ENCODE measurements around the gene POU2F1. TPM values are rescaled to one million over a fixed set of nuclear protein-coding genes. Genes with fewer than 3 reads are reported as not detected.

The POU2F1 gene
- total and polyA plus RNA-seq, 12 donors: 3.2 to 52.5 (median 12.6) TPM

GRCh38 chr1:167263819-167264464 is 43.3 kb downstream of the POU2F1 start:
- H3K27me3 ChIP-seq: no peaks in the 10 kb centered on the region
- H3K27ac ChIP-seq: no peak overlapping the region
- intact Hi-C loops (cut with DNase I): loop anchor here (10.0 kb wide), 2 partner anchors 141 to 271 kb away; no protein-coding TSS in a partner anchor
- DNase-seq: no peak
- no peaks in the 10 kb centered on the region for H3K9me3 ChIP-seq (replicated peaks in 1 of 3)
- no peaks in the 10 kb centered on the region for H3K36me3 ChIP-seq (replicated peaks in 1 of 2)
- TF ChIP-seq CTCF (IDR thresholded peaks at IDR 0.05): no peak
- TF ChIP-seq POLR2A (IDR thresholded peaks at IDR 0.05): no peak
- H3K4me3 ChIP-seq: no peak overlapping the region
- peaks cover 5 to 51% of the 10 kb centered on the region in 2 donors for H3K4me1 ChIP-seq (replicated peaks in 1 of 2)

DNA sequence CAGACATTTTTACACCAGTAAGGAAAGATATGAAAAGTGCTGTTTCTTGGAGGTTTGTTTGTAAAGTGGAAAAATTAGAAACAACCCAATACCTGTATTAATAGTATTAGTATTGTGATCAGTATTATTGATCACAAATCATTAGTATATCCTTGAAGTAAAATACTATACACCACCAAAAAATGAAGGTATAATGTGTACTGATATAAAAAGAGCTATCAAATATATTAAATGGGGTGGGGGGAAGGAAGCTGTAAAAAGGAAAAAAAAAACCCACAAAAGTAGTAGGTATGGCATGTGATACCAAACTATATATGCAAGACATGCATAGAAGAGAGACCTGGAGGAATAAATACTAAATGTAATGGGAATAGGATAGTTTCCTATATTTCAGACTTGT is 46.3 kb downstream of the POU2F1 start:
- Histone ChIP-seq H3K9me3 (replicated peaks in 1 of 3) (no peaks in the 10 kb centered on the region), H3K4me3 (no peak overlapping the region), H3K36me3 (replicated peaks in 1 of 2) (no peaks in the 10 kb centered on the region), H3K4me1 (replicated peaks in 1 of 2) (peaks cover 5 to 49% of the 10 kb centered on the region in 2 donors), H3K27me3 (no peaks in the 10 kb centered on the region), H3K27ac (no peak overlapping the region)
- no peak for TF ChIP-seq CTCF (IDR thresholded peaks at IDR 0.05)
- no peak for TF ChIP-seq POLR2A (IDR thresholded peaks at IDR 0.05)
- intact Hi-C loops (cut with DNase I): loop anchor here (5.0 to 10.0 kb wide), 3 partner anchors 138 to 268 kb away; no protein-coding TSS in a partner anchor
- no peak for DNase-seq

DNA sequence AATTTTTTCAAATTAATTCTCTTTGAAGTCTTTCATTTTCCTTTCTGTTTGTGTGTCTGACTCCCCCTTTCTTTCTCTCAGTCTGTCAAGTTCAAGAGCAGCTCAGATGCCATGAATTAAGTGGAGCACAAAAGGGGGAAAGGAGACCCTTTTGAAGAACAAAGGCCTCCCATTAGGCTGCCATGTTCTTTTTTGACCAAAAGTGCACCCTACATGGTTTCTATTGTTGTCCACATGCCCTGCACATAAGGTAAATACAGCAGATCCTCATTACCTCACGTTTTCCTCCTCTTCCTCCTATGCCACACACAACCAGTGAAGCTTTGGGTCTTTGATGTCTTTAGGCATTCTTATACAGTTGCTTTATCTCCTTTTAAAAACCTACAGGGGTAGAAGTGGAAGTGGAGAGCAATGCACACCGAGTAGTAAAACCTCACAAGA is 47.7 kb downstream of the POU2F1 start:
- no peak overlapping the region for H3K27ac ChIP-seq
- intact Hi-C loops (cut with DNase I): loop anchor here (5.0 to 10.0 kb wide), 3 partner anchors 136 to 266 kb away; no protein-coding TSS in a partner anchor
- H3K27me3 ChIP-seq: no peaks in the 10 kb centered on the region
- 73 to 88% (median 77%) methylated on average over 2 of the region's 2 CpGs for WGBS, 4 donors
- H3K4me3 ChIP-seq: no peak overlapping the region
- no peaks in the 10 kb centered on the region for H3K36me3 ChIP-seq (replicated peaks in 1 of 2)
- H3K4me1 ChIP-seq (replicated peaks in 1 of 2): peaks cover 5 to 41% of the 10 kb centered on the region in 2 donors
- H3K9me3 ChIP-seq (replicated peaks in 1 of 3): no peaks in the 10 kb centered on the region
- no peak for DNase-seq
- TF ChIP-seq CTCF (IDR thresholded peaks at IDR 0.05) (no peak), POLR2A (IDR thresholded peaks at IDR 0.05) (no peak)

DNA sequence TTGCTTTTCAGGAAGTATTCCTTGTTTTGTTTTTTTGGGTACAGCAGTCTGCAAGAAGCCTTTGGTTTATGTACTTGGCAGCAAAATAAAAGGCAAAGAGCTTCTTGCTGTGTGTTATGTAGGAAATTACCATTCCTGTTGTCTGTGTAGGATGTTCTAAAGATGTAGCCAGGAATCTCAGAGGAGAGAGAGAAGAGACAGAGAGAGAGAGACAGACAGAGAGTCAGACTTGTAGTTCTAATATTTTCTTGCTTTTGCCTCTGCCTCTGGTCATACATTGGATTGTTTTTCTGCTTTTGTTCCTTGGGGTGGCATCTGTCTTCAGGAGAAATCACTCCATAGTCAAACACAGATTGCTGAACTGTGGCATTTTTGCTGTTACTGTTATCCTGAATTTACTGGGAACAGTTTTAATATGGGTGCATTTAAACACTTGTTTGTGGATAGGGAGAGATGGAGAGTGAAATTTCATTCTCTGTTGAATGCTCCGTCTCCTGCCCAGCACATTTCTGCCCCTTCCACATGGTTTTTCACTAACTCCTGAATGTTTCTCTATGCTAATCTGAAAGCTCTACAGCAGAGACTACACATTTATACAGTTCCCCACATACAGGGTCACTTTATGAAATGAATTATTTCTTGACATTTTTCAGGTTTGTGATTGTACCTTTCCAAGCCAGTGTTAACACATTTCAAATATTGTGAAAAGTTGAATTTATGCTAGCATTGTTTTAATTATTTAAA is 49.8 kb downstream of the POU2F1 start:
- Histone ChIP-seq H3K4me1 (replicated peaks in 1 of 2) (peaks cover 5 to 37% of the 10 kb centered on the region in 2 donors), H3K36me3 (replicated peaks in 1 of 2) (no peaks in the 10 kb centered on the region), H3K9me3 (replicated peaks in 1 of 3) (no peaks in the 10 kb centered on the region), H3K4me3 (no peak overlapping the region), H3K27ac (no peak overlapping the region), H3K27me3 (no peaks in the 10 kb centered on the region)
- WGBS, 4 donors: 52 to 71% (median 58%) methylated on average over 1 of the region's 1 CpG
- TF ChIP-seq CTCF (IDR thresholded peaks at IDR 0.05) (peak in 1 of 6 experiments; percentile 16), POLR2A (IDR thresholded peaks at IDR 0.05) (no peak)
- no peak for DNase-seq
- intact Hi-C loops (cut with DNase I): loop anchor here in 1 of 2 donors (10.0 kb wide), 1 partner anchor 274 kb away; no protein-coding TSS in a partner anchor

All from adrenal gland (tissue), 12 donors.